ENCODE data around the gene STX4.
"Not testable (repeated sequence)": the region's sequence is repeated elsewhere in the genome, so short reads cannot be mapped to it uniquely, and the experiment has no call there.

STX4 gene

DNA sequence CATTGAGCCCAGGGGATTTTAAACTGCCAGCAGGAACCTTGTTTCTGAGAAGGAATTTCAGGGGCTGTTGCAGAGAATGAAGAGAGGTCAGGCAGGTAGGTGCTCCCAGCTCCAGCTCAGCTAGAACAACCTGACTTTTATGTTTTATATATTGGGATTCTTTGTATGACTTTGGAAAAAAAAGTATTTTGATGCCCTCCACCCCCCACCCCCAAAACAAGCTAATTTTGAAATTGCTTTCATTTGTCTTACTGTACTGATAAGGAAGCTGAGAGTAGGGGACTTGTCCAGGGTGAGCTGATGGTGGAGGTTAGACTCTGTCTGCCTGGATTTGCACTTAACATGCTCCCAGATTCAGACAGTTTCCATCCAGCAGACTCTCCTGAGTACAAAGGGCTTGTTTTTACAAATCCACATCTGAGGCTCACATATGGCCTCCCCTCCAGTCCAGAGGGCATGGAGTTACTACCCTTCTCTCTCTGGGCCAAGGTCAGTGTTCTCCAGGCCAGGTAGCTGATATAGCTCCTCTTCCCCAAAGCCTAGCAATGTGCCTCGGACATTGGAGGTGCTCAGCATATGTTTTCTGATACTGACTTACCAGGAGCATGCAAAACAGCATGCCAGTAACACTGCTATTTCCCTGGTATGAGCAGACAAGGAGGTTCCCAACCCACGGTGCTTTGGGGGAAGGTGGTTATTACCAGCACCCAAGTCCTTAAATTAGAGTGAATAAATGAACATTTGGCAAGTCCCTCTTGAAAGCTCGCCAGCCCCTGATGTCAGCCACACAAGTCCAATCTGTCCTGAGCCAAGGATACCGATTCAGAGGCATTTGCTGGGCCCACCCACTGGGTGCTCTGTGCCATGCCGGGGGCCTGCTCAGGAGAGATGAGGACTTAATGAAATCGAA is 34.3 kb upstream of the STX4 start:
- no peak for DNase-seq

DNA sequence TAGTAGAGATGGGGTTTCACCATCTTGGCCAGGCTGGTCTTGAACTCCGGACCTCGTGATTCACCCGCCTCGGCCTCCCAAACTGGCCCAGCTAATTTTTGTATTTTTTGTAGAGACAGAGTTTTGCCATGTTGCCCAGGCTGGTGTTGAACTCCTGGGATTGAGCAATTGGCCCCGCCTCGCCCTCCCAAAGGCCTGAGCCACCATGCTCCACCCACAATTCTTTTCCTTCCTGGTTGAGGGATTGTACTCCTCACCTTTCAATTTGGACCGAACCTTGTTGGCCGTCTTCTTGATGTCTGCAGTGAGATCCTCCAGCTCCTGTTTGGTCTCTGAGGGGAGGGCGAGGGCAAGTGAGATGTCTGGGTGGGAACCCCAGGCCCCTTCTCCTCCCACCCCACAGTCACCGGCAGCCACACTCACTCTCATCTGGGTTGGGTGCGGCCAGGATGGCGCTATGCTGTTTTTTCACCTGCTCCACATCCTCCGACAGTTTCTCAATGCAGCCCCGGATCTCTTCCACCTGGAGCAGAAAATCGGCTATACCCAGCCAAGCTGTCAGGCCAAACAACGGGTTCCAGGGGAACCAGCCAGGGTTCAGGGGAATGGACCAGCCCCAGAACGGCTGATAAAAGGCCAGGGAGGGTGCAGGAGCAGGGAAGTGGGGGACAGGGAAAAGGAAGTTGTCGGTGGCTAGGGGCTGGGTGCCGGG is 32.5 kb upstream of the STX4 start:
- DNase-seq = no peak

GRCh38 chr16:31001507-31002249 is 31.7 kb upstream of the STX4 start:
- no peak for DNase-seq

- DNase-seq = no peak
These were observed 31.1 kb upstream of the STX4 start for GRCh38 chr16:31002250-31002700.

GRCh38 chr16:31002862-31003341 is 30.5 kb upstream of the STX4 start:
- DNase-seq = no peak

GRCh38 chr16:31003744-31004143 is 29.6 kb upstream of the STX4 start:
- no peak for DNase-seq

- DNase-seq = no peak
These were observed 28.7 kb upstream of the STX4 start for GRCh38 chr16:31004658-31005057.

GRCh38 chr16:31005350-31006085 is 27.8 kb upstream of the STX4 start:
- DNase-seq = no peak

DNA sequence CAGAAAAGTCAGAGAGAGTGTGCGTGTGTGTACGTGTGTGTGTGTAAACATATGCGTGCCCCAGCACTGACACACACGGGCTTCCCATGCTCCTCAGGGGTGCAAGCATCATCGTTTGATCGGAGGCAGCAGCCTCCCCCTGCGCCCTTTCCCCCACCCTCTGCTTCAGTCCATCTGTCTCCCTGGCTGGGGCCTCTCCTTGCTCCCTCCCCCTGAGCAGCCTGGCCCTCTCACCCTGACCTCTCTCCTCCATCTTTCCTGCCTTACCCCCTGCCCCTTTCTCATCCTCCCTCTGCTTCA is 27.3 kb upstream of the STX4 start:
- no peak for DNase-seq

DNA sequence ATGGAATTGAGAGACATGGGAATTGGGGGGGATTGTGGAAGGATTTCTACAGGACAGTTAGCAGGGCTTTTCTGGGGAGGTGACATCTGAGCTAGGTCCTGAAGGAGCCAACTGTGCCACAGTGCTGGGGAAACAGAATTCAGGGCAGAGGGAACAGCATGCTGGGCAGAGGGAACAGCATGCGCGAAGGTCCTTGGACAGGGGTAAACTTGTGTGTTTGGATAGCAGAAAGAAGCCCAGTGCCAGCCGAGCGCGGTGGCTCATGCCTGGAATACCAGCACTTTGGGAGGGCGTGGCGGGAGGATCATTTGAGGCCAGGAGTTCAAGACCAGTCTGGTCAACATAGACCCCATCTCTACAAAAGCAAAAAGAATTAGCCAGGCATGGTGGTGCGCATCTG is 26.8 kb upstream of the STX4 start:
- DNase-seq = no peak

DNA sequence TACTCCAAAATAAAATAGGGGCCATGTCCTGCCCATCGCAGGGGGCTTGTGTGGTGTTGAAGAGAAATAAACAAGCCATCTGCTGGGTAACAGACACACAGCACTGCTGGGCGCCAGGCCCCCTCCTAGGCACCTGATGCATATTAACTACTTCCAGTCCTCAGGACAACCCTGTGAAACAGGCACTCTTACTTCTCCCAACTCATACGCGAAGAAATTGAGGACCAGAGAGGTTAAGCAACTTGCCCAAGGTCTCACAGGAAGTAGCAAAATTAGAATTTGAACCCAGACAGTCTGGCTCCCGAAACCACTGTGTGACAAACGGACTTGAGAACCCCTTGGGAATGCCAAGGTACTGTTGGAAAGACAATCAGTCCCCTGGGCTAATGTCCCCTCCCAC is 25.7 kb upstream of the STX4 start:
- no peak for DNase-seq

DNA sequence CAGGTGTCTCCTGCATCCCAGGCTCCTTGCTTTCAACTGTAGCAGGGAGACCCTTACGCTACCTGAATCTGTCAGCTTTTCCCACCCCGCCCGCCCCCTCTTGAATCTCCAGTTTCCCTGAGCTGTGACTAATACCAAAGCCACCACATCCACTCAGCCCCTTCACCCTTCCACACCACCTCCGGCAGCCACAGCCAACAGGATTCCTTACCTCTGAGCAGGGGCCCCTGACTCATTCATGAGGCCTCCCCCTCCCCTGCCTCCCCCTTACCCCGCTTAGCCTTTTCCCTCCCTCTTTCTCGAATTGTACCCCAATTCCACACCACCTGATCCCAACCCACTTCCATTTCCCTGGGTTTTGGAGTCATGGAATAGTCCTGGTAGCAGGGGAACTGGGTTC is 25.2 kb upstream of the STX4 start:
- DNase-seq = no peak

DNA sequence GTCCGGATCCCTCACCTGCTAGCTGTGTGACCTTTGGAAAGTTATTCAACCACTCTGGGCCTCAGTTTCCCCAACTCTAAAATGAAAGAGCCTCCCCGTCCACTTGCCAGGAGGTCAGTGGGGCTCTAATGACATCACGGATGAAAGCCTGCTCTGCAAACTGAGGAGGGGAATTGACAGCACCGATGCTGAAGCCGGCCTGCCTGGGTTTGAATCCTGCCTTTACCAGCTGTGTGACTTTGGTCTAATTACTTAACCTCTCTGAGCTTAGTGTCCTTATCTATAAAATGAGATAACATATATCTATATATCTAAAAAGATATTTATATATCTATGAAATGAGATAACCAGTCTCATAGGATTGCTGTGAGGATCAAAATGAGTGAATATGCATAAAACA is 24.8 kb upstream of the STX4 start:
- no peak for DNase-seq

GRCh38 chr16:31009120-31009519 is 24.2 kb upstream of the STX4 start:
- no peak for DNase-seq

GRCh38 chr16:31009894-31010584 is 23.3 kb upstream of the STX4 start:
- no peak for DNase-seq

DNA sequence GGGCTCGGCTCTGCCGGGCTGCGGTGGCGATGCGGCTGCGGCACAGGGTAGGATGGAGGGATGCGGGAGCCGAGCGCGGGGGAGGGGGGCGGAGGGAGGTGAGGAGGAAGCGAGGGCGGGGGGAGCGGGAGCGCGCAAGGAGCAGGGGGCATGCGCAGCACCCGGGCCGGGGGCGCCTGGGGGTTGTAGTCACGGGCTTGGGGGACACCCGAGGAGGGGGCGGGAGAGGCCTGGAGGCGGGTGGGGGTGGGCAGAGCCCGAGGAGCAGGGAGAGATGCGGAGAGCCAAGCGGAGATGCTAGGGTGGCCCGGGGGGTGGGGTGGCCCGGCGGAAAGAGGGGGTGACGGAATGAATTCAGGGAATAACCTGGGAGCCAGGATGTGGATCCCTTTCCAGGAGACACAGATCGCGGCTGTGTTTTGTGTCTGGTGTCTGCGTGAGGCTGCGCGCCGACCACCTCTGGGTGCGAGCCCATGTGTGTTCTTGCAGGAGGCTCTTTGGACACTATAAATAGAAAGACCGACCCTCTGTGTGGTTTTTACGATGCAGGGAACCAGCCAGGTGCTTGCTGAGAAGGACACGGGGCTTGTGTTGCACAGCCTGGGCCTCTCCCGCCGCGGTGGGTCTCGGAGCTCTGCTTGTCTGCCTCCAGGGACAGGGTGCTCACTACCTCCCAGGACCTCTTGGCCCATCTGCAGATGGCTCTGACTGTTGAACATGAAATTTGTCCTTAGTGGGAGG is 22.6 kb upstream of the STX4 start, which contains the start of gene STX1B:
Gene STX1B, minus strand, starts transcription at position 54 of the 741 bp plus-strand sequence. CDS start 242 bp downstream, outside the sequence.
- no peak for DNase-seq

- DNase-seq = not testable (repeated sequence)
These were observed 21.5 kb upstream of the STX4 start for GRCh38 chr16:31011815-31012214.

DNA sequence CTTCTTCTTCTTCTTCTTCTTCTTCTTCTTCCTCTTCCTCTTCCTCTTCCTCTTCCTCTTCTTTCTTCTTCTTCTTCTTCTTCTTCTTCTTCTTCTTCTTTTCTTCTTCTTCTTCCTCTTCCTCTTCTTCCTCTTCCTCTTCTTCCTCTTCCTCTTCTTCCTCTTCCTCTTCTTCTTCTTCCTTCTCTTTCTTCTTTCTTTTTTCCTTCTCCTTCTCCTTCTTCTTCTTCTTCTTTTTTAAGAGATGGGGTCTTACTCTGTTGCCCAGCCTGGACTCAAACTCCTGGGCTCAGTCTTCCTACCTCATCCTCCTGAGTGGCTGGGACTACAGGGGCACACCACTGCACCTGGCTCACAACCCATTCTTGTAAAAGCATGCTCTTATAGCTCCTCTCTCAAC is 20.1 kb upstream of the STX4 start:
- not testable (repeated sequence) for DNase-seq

GRCh38 chr16:31016018-31016417 is 17.3 kb upstream of the STX4 start:
- no peak for DNase-seq

- peak; percentile 53 for DNase-seq
These were observed 15.6 kb upstream of the STX4 start for GRCh38 chr16:31017756-31018155.

GRCh38 chr16:31020536-31020935 is 12.8 kb upstream of the STX4 start:
- no peak for DNase-seq

Data from hematopoietic multipotent progenitor cell treated with erythropoietin and hydrocortisone succinate and interleukin-3 and kit ligand, for 8 days (in vitro differentiated cells).